Naive thymus-derived CD8-positive, alpha-beta T cell (primary cell): Measurements from ENCODE around the gene INO80E. TPM values are rescaled to one million over a fixed set of nuclear protein-coding genes. Genes with fewer than 3 reads are reported as not detected.
"Not testable (repeated sequence)": the region's sequence is repeated elsewhere in the genome, so short reads cannot be mapped to it uniquely, and the experiment has no call there.

Experiments used
- ATAC-seq, 2 donors: fragments of 150-1000 bp; cut with Tn5 transposase in 1 of 2; sonication (Bioruptor Pico), chemical (Tn5 transposase) in 1 of 2; 1 replicate in 1 of 2; 2 replicates in 1 of 2; pipeline ENCODE4 v1.10.0; 2021; ENCODE audit warnings: mild to moderate bottlenecking in 2 of 2, moderate library complexity in 2 of 2
- POLR2A ChIA-PET: fragments of 350-600 bp; sonication (Branson Sonifier 250); formaldehyde crosslinking; loops from one replicate; lab custom pipeline; 2021; ENCODE audit warnings: antibody characterized with exemption; lab: Charles Lee
- DNase-seq, 10 donors: peaks; one replicate each; pipeline versions ENCODE4 v3.0.0 to v3.0.0-alpha.2; 2020 to 2022
- H3K27ac Mint-ChIP-seq, 10 donors: one replicate each; pipeline ENCODE4 v1.8.0; 2020 to 2022; ENCODE audit warnings: mild to moderate bottlenecking in 10 of 10, mixed read lengths in 10 of 10, moderate library complexity in 4 of 10, inconsistent platforms in 1 of 10
- H3K27me3 Mint-ChIP-seq, 5 donors: one replicate each; pipeline ENCODE4 v1.8.0; 2021 to 2022; ENCODE audit warnings: mixed read lengths in 5 of 5
- H3K36me3 Mint-ChIP-seq, 3 donors: one replicate each; pipeline ENCODE4 v1.8.0; 2020 to 2022; ENCODE audit warnings: mixed read lengths in 3 of 3, mild to moderate bottlenecking in 2 of 3, inconsistent platforms in 1 of 3
- H3K4me1 Mint-ChIP-seq, 4 donors: one replicate each; pipeline ENCODE4 v1.8.0; 2021 to 2022; ENCODE audit warnings: mixed read lengths in 4 of 4
- H3K4me3 Mint-ChIP-seq, 10 donors: one replicate each; pipeline ENCODE4 v1.8.0; 2020 to 2022; ENCODE audit warnings: mild to moderate bottlenecking in 10 of 10, mixed read lengths in 10 of 10, moderate library complexity in 6 of 10, inconsistent platforms in 1 of 10
- H3K9me3 Mint-ChIP-seq, 9 donors: one replicate each; pipeline ENCODE4 v1.8.0; 2020 to 2022; ENCODE audit warnings: mixed read lengths in 9 of 9, mild to moderate bottlenecking in 3 of 9, inconsistent platforms in 1 of 9, moderate library complexity in 1 of 9
- polyA plus RNA-seq, 3 donors: library from polyadenylated mRNA; unstranded; fragments of 300-500 nt; fragmentation: Illumina TruSeq; gene quantifications; one replicate each; pipeline ENCODE4 v1.2.3, GENCODE V29; 2021
- total RNA-seq, 8 experiments: library from RNA in 2 of 8; stranded (reverse) in 2 of 8; gene quantifications; one replicate each; pipeline ENCODE4 v1.2.3 and lab custom pipeline; 2021 to 2026

The INO80E gene
- total and polyA plus RNA-seq, 5 experiments from 2014 or later: 6.5 to 115 (median 8.9) TPM

- POLR2A ChIA-PET, H3K9me3 Mint-ChIP-seq, DNase-seq, H3K4me3 Mint-ChIP-seq, H3K36me3 Mint-ChIP-seq, ATAC-seq: not testable (repeated sequence)
- Mint-ChIP-seq H3K27ac (peak overlapping the region in 1 of 10 donors; percentile 85), H3K4me1 (peaks cover 4 to 11% (median 8%) of the 10 kb centered on the region in 4 donors), H3K27me3 (peaks cover 2 to 15% (median 6%) of the 10 kb centered on the region in 5 donors)
Measured at GRCh38 chr16:30015450-30015849, 19.4 kb downstream of the INO80E start.

GRCh38 chr16:30016555-30017276 lies 20.7 kb downstream of the INO80E start:
- POLR2A ChIA-PET: no interaction called here
- DNase-seq (no peak), ATAC-seq (no peak)
- Mint-ChIP-seq H3K27me3 (peaks cover 2 to 12% (median 5%) of the 10 kb centered on the region in 5 donors), H3K4me3 (no peak overlapping the region), H3K9me3 (no peaks in the 10 kb centered on the region), H3K4me1 (peaks cover 7 to 15% (median 12%) of the 10 kb centered on the region in 4 donors), H3K36me3 (peaks cover 0 to 3% (median 0%) of the 10 kb centered on the region in 3 donors), H3K27ac (no peak overlapping the region)

- no peak for ATAC-seq
- DNase-seq: no peak
- Mint-ChIP-seq H3K9me3 (no peaks in the 10 kb centered on the region), H3K4me3 (no peak overlapping the region), H3K36me3 (no peaks in the 10 kb centered on the region), H3K27ac (no peak overlapping the region), H3K4me1 (peaks cover 4 to 10% (median 7%) of the 10 kb centered on the region in 4 donors), H3K27me3 (peaks cover 0 to 7% (median 0%) of the 10 kb centered on the region in 5 donors)
- POLR2A ChIA-PET: interaction anchor here (1.2 kb wide), 1 partner anchor 17 kb away, joined by 3 read pairs; no protein-coding TSS in a partner anchor
Measured at GRCh38 chr16:30017277-30017656, 21.2 kb downstream of the INO80E start.

GRCh38 chr16:30017937-30018336 lies 21.9 kb downstream of the INO80E start:
- not testable (repeated sequence) for DNase-seq, ATAC-seq, H3K27ac Mint-ChIP-seq, H3K4me1 Mint-ChIP-seq, H3K36me3 Mint-ChIP-seq, H3K27me3 Mint-ChIP-seq, H3K9me3 Mint-ChIP-seq, H3K4me3 Mint-ChIP-seq
- POLR2A ChIA-PET: interaction anchor here (0.6 to 1.2 kb wide), 2 partner anchors 18 to 224 kb away, joined by 3 read pairs; no protein-coding TSS in a partner anchor

GRCh38 chr16:30018731-30019158 lies 22.7 kb downstream of the INO80E start:
- peak in 1 of 10 donors; percentile 43 for DNase-seq
- H3K9me3 Mint-ChIP-seq: no peaks in the 10 kb centered on the region
- ATAC-seq: no peak
- peaks cover 4 to 10% (median 7%) of the 10 kb centered on the region in 4 donors for H3K4me1 Mint-ChIP-seq
- no peak overlapping the region for H3K27ac Mint-ChIP-seq
- H3K36me3 Mint-ChIP-seq: no peaks in the 10 kb centered on the region
- POLR2A ChIA-PET: interaction anchor here (1.2 kb wide), 1 partner anchor 19 kb away, joined by 3 read pairs; no protein-coding TSS in a partner anchor
- peak overlapping the region in 3 of 10 donors; percentile 20 to 65 (median 40) for H3K4me3 Mint-ChIP-seq
- peaks cover 0 to 2% (median 0%) of the 10 kb centered on the region in 5 donors for H3K27me3 Mint-ChIP-seq

- POLR2A ChIA-PET: interaction anchor here (0.6 kb wide), 1 partner anchor 9 kb away, joined by 6 read pairs; no protein-coding TSS in a partner anchor
- Mint-ChIP-seq H3K4me3 (peak within 1 kb of the TSS in 1 of 10 donors; percentile 64), H3K36me3 (no peaks in the 10 kb centered on the region), H3K4me1 (peaks cover 6 to 13% (median 7%) of the 10 kb centered on the region in 4 donors), H3K27ac (no peak within 1 kb of the TSS), H3K9me3 (no peaks in the 10 kb centered on the region), H3K27me3 (peaks cover 5 to 17% (median 15%) of the 10 kb centered on the region in 5 donors)
- no peak for DNase-seq
- no peak for ATAC-seq
Measured at GRCh38 chr16:30022887-30023286, 26.8 kb downstream of the INO80E start, which contains the start of gene C16orf92. C16orf92 (plus strand) TSS chr16:30023198; CDS start chr16:30023341, 143 bp downstream.

GRCh38 chr16:30023586-30023985 lies 27.5 kb downstream of the INO80E start:
- H3K4me1 Mint-ChIP-seq: peaks cover 6 to 16% (median 7%) of the 10 kb centered on the region in 4 donors
- H3K27ac Mint-ChIP-seq: no peak overlapping the region
- no peaks in the 10 kb centered on the region for H3K36me3 Mint-ChIP-seq
- ATAC-seq: no peak
- POLR2A ChIA-PET: no interaction called here
- peaks cover 5 to 24% (median 17%) of the 10 kb centered on the region in 5 donors for H3K27me3 Mint-ChIP-seq
- H3K4me3 Mint-ChIP-seq: no peak overlapping the region
- no peaks in the 10 kb centered on the region for H3K9me3 Mint-ChIP-seq
- DNase-seq: no peak

GRCh38 chr16:30024451-30024850 lies 28.4 kb downstream of the INO80E start:
- POLR2A ChIA-PET: interaction anchor here (0.6 kb wide), 1 partner anchor 150 kb away, joined by 3 read pairs; no protein-coding TSS in a partner anchor
- Mint-ChIP-seq H3K36me3 (no peaks in the 10 kb centered on the region), H3K4me1 (peaks cover 6 to 16% (median 7%) of the 10 kb centered on the region in 4 donors), H3K9me3 (no peaks in the 10 kb centered on the region), H3K27ac (no peak overlapping the region), H3K27me3 (peaks cover 9 to 33% (median 22%) of the 10 kb centered on the region in 5 donors), H3K4me3 (peak overlapping the region in 1 of 10 donors; percentile 64)
- DNase-seq: no peak
- no peak for ATAC-seq

GRCh38 chr16:30025156-30025555 lies 29.1 kb downstream of the INO80E start:
- peaks cover 10 to 23% (median 12%) of the 10 kb centered on the region in 4 donors for H3K4me1 Mint-ChIP-seq
- peaks cover 14 to 40% (median 28%) of the 10 kb centered on the region in 5 donors for H3K27me3 Mint-ChIP-seq
- no peak overlapping the region for H3K4me3 Mint-ChIP-seq
- no peak overlapping the region for H3K27ac Mint-ChIP-seq
- ATAC-seq (no peak), DNase-seq (no peak)
- no peaks in the 10 kb centered on the region for H3K9me3 Mint-ChIP-seq
- POLR2A ChIA-PET: no interaction called here
- no peaks in the 10 kb centered on the region for H3K36me3 Mint-ChIP-seq

- H3K4me1 Mint-ChIP-seq: peaks cover 11 to 27% (median 13%) of the 10 kb centered on the region in 4 donors
- H3K36me3 Mint-ChIP-seq: no peaks in the 10 kb centered on the region
- no peak overlapping the region for H3K27ac Mint-ChIP-seq
- no peak overlapping the region for H3K4me3 Mint-ChIP-seq
- ATAC-seq (no peak), DNase-seq (no peak)
- H3K9me3 Mint-ChIP-seq: no peaks in the 10 kb centered on the region
- POLR2A ChIA-PET: no interaction called here
- H3K27me3 Mint-ChIP-seq: peaks cover 14 to 44% (median 31%) of the 10 kb centered on the region in 5 donors
Measured at GRCh38 chr16:30025574-30025973, 29.5 kb downstream of the INO80E start.

GRCh38 chr16:30026449-30026848 lies 30.4 kb downstream of the INO80E start:
- H3K9me3 Mint-ChIP-seq: no peaks in the 10 kb centered on the region
- peaks cover 8 to 19% (median 8%) of the 10 kb centered on the region in 4 donors for H3K4me1 Mint-ChIP-seq
- H3K27me3 Mint-ChIP-seq: peaks cover 15 to 45% (median 31%) of the 10 kb centered on the region in 5 donors
- DNase-seq: no peak
- ATAC-seq: no peak
- H3K27ac Mint-ChIP-seq: no peak overlapping the region
- H3K36me3 Mint-ChIP-seq: no peaks in the 10 kb centered on the region
- POLR2A ChIA-PET: no interaction called here
- no peak overlapping the region for H3K4me3 Mint-ChIP-seq

- DNase-seq (no peak), ATAC-seq (no peak)
- H3K4me1 Mint-ChIP-seq: peaks cover 10 to 24% (median 13%) of the 10 kb centered on the region in 4 donors
- H3K27me3 Mint-ChIP-seq: peaks cover 21 to 57% (median 36%) of the 10 kb centered on the region in 5 donors
- no peaks in the 10 kb centered on the region for H3K9me3 Mint-ChIP-seq
- H3K4me3 Mint-ChIP-seq: peak overlapping the region in 1 of 10 donors; percentile 11
- POLR2A ChIA-PET: no interaction called here
- H3K27ac Mint-ChIP-seq: peak overlapping the region in 3 of 10 donors; percentile 5 to 45 (median 19)
- H3K36me3 Mint-ChIP-seq: no peaks in the 10 kb centered on the region
Measured at GRCh38 chr16:30027588-30028437, 31.8 kb downstream of the INO80E start.
